MM.1S (cell line): ENCODE data around the gene PMVK.

Source experiments
- CTCF ChIP-seq: fragments of 300-600 bp; sonication (generic); IDR thresholded peaks from 2 replicates; pipeline ENCODE4 v1.5.1; 2016; ENCODE audit warnings: antibody characterized with exemption, low read length, mixed read lengths
- EZH2 ChIP-seq: fragments of 300-600 bp; sonication (generic); optimal IDR thresholded peaks from 2 replicates; pipeline ENCODE3; 2017; ENCODE audit warnings: low read depth, mild to moderate bottlenecking, antibody characterized with exemption, low read length, mixed read lengths
- EZH2phosphoT487 ChIP-seq: fragments of 300-600 bp; sonication (generic); IDR thresholded peaks from 2 replicates; pipeline ENCODE4 v1.6.1; 2018; ENCODE audit warnings: antibody characterized with exemption, low read length

- TF ChIP-seq CTCF = no peak
- TF ChIP-seq EZH2 = no peak
- TF ChIP-seq EZH2phosphoT487 = no peak
These were observed 45.1 kb downstream of the PMVK start for GRCh38 chr1:154891452-154891851.
